ENCODE measurements around the gene RPP38. TPM values are rescaled to one million over a fixed set of nuclear protein-coding genes. Genes with fewer than 3 reads are reported as not detected.

The RPP38 gene
- polyA plus RNA-seq, 1 of the 3 experiments (the other 2 are of a cell fraction), result 18.5 TPM

DNA sequence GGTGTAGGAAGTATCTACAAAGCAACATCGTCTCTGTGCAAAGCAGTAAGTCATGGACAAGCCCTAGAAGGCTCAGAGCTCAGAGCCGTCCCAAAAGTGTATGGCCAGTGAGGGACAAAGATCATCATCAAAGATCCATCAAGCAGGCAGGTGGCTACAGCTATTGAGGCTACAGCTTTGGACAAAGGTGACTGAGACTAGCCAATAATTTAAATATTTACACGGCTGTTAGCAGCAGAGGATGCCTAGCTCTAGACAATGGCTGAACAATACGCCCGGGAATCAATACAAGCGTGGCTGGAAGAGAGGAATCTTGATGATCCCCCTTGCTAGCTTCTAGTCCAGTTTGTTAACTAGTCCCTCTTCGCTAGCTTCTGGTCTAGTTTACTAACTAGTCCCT is 53.4 kb downstream of the RPP38 start:
- Histone ChIP-seq H3K9ac (no peak overlapping the region), H3K79me2 (ENCODE audit: insufficient read depth) (peaks cover 77% of the 10 kb centered on the region), H3K4me3 (ENCODE audit: low read depth in 2 of 2, low read length in 1 of 2) (no peak overlapping the region), H3K27ac (ENCODE audit: low read depth in 2 of 2, low read length in 1 of 2) (no peak overlapping the region), H2AFZ (ENCODE audit: low read depth) (no peak overlapping the region), H3K9me3 (no peaks in the 10 kb centered on the region), H3K4me2 (no peak overlapping the region), H3K4me1 (ENCODE audit: control insufficient read depth in 1 of 2, insufficient read depth in 2 of 2, low read depth in 1 of 2, low read length in 1 of 2) (no peaks in the 10 kb centered on the region), H4K20me1 (ENCODE audit: insufficient read depth) (peaks cover 2% of the 10 kb centered on the region), H3K36me3 (replicated peaks in 1 of 2; ENCODE audit: control insufficient read depth in 1 of 2, insufficient read depth in 2 of 2, low read length in 1 of 2) (no peaks in the 10 kb centered on the region), H3K27me3 (ENCODE audit: insufficient read depth) (no peaks in the 10 kb centered on the region), H3K9me2 (no peaks in the 10 kb centered on the region), H3F3A (replicated peaks; ENCODE audit: insufficient read depth) (peaks cover 15% of the 10 kb centered on the region)
- POLR2A ChIA-PET, result no interaction called here
- TF ChIP-seq SMC3 (IDR thresholded peaks at IDR 0.05; ENCODE audit: low read depth, low read length), result no peak
- CTCF ChIA-PET, result interaction anchor here (1.3 kb wide), 1 partner anchor 10 kb away, joined by 4 read pairs; no protein-coding TSS in a partner anchor
- 99% methylated on average over 7 of the region's 7 CpGs for WGBS (ENCODE audit: low lambda C conversion rate)
- no peak for DNase-seq

GRCh38 chr10:15152556-15152955 is 55.4 kb downstream of the RPP38 start:
- Histone ChIP-seq H3K79me2 (ENCODE audit: insufficient read depth) (peaks cover 77% of the 10 kb centered on the region), H3K9me3 (no peaks in the 10 kb centered on the region)
- CTCF ChIA-PET, result interaction anchor here (0.8 kb wide), 1 partner anchor 15 kb away, joined by 4 read pairs; no protein-coding TSS in a partner anchor

More at GRCh38 chr10:15152556-15152955, 55.4 kb downstream of the RPP38 start:
- H3K9me2 ChIP-seq, result no peaks in the 10 kb centered on the region
- POLR2A ChIA-PET, result no interaction called here
- H2AFZ ChIP-seq (ENCODE audit: low read depth), result no peak overlapping the region
- TF ChIP-seq PBX3 (IDR thresholded peaks at IDR 0.05) (no peak), JUND (IDR thresholded peaks at IDR 0.05) (no peak), SIN3A (IDR thresholded peaks at IDR 0.05; ENCODE audit: borderline replicate concordance, low read depth, low read length) (no peak), SMC3 (IDR thresholded peaks at IDR 0.05; ENCODE audit: low read depth, low read length) (no peak), FOXM1 (IDR thresholded peaks at IDR 0.05; ENCODE audit: low read depth) (no peak), TEAD4 (IDR thresholded peaks at IDR 0.05; ENCODE audit: borderline replicate concordance, insufficient read depth) (no peak), RFX5 (IDR thresholded peaks at IDR 0.05; ENCODE audit: low read length) (no peak), CHD2 (IDR thresholded peaks at IDR 0.05; ENCODE audit: low read length, partially characterized antibody) (no peak), EP300 (IDR thresholded peaks at IDR 0.05; ENCODE audit: borderline replicate concordance in 1 of 2, low read depth in 1 of 2, low read length in 1 of 2) (no peak), RCOR1 (IDR thresholded peaks at IDR 0.05; ENCODE audit: low read length) (no peak), ZBTB33 (IDR thresholded peaks at IDR 0.05; ENCODE audit: borderline replicate concordance, low read depth) (no peak), MXI1 (IDR thresholded peaks at IDR 0.05; ENCODE audit: low read depth, low read length) (no peak), NFIC (IDR thresholded peaks at IDR 0.05; ENCODE audit: borderline replicate concordance) (no peak), REST (IDR thresholded peaks at IDR 0.05; ENCODE audit: low read depth, low read length) (no peak), FOSL2 (IDR thresholded peaks at IDR 0.05; ENCODE audit: borderline replicate concordance, low read depth) (no peak), RAD21 (IDR thresholded peaks at IDR 0.05; ENCODE audit: low read length) (no peak)
- TF ChIP-seq, protein P1, sequence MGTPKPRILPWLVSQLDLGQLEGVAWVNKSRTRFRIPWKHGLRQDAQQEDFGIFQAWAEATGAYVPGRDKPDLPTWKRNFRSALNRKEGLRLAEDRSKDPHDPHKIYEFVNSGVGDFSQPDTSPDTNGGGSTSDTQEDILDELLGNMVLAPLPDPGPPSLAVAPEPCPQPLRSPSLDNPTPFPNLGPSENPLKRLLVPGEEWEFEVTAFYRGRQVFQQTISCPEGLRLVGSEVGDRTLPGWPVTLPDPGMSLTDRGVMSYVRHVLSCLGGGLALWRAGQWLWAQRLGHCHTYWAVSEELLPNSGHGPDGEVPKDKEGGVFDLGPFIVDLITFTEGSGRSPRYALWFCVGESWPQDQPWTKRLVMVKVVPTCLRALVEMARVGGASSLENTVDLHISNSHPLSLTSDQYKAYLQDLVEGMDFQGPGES (IDR thresholded peaks at IDR 0.05; ENCODE audit: low read depth, low read length), result no peak
- peaks cover 12% of the 10 kb centered on the region for H4K20me1 ChIP-seq (ENCODE audit: insufficient read depth)
- no peak overlapping the region for H3K27ac ChIP-seq (ENCODE audit: low read depth in 2 of 2, low read length in 1 of 2)
- H3K9ac ChIP-seq, result no peak overlapping the region
- DNase-seq, result no peak
- no peaks in the 10 kb centered on the region for H3K36me3 ChIP-seq (replicated peaks in 1 of 2; ENCODE audit: control insufficient read depth in 1 of 2, insufficient read depth in 2 of 2, low read length in 1 of 2)
- no peak overlapping the region for H3K4me3 ChIP-seq (ENCODE audit: low read depth in 2 of 2, low read length in 1 of 2)
- H3K27me3 ChIP-seq (ENCODE audit: insufficient read depth), result no peaks in the 10 kb centered on the region
- H3F3A ChIP-seq (replicated peaks; ENCODE audit: insufficient read depth), result peaks cover 8% of the 10 kb centered on the region
- no peak overlapping the region for H3K4me2 ChIP-seq
- H3K4me1 ChIP-seq (ENCODE audit: control insufficient read depth in 1 of 2, insufficient read depth in 2 of 2, low read depth in 1 of 2, low read length in 1 of 2), result no peaks in the 10 kb centered on the region
